Measurements from ENCODE around the gene SLC25A30.
"Not testable (repeated sequence)": the region's sequence is repeated elsewhere in the genome, so short reads cannot be mapped to it uniquely, and the experiment has no call there.

The SLC25A30 gene

DNA sequence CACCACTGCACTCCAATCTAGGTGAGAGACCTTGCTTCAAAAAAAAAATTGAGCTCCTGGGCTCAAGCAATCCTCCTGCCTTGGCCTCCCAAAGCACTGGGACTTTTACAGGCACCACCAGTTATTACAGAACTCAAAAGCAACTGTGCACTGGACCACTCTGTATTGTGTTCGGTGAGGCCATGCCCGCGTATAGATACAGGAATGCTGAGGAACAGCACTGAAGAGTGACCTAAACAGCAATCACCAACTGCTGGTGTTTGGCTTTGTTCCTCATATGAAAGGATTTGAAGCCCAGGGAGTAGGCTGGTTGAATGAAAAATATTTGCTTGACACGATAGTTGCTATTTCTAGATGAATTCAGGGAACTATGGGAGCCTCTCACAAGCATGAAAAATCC lies 29.5 kb downstream of the SLC25A30 start:
- no peak for DNase-seq

DNA sequence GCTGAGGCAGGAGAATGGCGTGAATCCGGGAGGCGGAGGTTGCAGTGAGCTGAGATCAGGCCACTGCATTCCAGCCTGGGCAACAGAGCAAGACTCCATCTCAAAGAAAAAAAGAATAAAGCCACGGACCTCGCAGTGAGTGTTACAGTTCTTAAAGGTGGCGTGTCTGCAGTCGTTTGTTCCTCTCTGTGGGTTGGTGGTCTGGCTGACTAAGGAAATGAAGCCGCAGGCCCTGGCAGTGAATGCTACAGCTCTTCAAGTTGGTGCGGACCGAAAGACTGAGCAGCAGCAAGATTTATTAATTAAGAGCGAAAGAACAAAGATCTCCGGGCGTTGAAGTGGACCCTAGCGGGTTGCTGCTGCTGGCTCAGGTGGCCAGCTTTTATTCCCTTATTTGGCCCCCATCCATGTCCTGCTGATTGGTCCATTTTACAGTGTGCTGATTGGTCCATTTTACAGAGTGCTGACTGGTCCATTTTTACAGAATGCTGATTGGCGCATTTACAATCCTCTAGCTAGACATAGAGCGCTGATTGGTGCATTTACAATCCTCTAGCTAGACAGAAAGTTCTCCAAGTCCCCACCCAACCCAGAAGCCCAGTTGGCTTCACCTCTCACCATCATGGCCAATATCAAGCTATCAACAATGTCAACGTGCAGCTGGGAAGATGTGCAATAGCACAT lies 31.1 kb downstream of the SLC25A30 start:
- not testable (repeated sequence) for DNase-seq

- no peak for DNase-seq
Observed at GRCh38 chr13:45385907-45386553, 32.1 kb downstream of the SLC25A30 start.

DNA sequence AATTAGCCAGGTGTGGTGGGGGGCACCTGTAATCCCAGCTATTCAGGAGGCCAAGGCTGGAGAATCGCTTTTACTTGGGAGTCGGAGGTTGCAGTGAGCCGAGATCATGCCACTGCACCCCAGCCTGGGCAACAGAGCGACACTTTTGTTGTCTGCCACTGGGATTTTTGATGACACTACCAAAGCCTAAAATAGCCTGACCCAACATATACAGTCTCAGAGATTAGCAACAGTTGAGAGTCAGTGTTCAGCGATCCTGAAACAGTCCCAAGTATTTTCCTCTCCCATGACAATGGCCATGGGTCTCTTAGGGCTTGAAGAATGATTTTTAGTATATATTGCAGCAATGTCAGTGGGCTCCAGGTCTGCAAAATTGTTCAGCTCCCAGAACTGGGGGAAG lies 32.9 kb downstream of the SLC25A30 start:
- no peak for DNase-seq

DNA sequence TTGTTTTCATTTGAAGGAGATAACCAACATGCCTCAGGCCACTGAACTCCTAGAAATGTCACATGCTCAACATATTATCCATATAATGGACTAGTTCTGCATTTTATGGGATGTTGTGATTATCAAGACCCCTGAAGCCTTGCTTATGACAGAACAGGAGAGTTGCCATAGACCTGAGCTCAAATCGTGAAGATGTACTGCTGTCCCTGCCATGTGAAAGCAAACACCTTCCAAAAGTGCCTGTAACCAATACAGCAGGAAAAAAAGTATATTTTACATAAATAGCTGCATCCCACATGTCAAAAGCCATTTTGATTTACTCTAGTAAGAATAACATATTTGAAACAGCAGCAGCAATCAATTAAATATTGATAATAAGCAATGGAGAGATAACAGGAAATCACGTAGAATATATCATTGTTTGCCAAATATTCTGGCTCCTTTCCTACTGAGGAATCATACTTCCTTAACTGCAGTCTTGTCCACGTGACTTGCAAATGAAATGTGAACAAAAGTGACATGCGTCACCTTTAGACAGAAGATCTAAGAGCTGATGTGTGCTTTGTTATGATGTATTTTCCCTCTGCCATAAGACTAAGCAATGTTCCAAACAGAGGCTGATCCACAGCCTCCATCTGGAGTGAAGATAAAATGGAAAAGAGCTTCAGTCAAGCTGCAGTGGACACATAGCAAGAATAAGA lies 33.5 kb downstream of the SLC25A30 start:
- no peak for DNase-seq

DNA sequence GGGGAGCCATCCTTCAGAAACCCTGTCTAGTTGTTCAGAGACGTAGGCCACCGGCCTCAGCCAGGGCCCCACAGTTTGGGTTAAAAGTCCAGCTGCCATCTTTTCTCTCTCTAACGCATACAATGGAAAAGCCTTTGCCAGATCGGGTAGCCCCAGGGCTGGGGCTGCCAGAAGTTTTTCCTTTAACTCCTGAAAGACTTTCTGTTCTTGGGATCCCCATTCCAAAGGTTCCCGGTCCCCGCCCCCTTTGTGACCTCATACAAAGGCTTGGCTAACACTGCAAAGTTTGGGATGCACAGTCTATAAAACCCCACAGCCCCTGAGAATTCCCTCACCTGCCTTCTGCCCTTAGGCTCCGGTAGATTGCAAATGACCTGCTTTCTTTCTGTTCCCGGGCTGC lies 35.4 kb downstream of the SLC25A30 start:
- DNase-seq: not testable (repeated sequence)

DNA sequence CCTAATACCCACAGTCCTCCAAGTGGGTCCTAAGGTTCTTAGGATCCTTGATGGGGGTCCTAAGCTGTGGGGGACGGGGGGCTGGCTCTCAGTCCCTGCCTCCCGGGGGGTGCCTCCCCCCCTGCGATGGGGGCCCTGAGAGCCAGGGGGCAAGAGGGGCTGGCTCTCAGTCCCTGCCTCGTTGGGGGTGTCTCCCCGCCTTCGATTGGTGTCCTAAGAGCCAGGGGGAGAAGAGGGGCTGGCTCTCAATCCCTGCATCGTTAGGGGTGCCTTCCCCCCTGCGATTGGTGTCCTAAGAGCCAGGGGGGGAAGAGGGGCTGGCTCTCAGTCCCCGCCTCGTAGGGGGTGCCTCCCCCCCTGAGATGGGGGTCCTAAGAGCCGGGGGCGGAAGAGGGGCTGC lies 37.0 kb downstream of the SLC25A30 start:
- no peak for DNase-seq

DNA sequence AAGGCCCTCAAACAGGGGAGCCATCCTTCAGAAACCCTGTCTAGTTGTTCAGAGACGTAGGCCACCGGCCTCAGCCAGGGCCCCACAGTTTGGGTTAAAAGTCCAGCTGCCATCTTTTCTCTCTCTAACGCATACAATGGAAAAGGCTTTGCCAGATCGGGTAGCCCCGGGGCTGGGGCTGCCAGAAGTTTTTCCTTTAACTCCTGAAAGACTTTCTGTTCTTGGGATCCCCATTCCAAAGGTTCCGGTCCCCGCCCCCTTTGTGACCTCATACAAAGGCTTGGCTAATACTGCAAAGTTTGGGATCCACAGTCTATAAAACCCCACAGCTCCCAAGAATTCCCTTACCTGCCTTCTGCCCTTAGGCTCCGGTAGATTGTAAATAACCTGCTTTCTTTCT lies 37.5 kb downstream of the SLC25A30 start:
- not testable (repeated sequence) for DNase-seq

DNA sequence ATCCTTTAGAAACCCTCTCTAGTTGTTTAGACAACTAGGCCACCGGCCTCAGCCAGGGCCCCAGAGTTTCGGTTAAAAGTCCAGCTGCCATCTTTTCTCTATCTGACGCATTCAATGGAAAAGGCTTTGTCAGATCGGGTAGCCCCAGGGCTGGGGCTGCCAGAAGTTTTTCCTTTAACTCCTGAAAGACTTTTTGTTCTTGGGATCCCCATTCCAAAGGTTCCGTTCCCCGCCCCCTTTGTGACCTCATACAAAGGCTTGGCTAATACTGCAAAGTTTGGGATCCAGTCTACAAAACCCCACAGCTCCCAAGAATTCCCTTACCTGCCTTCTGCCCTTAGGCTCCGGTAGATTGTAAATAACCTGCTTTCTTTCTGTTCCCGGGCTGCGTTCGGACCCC lies 38.7 kb downstream of the SLC25A30 start:
- DNase-seq: not testable (repeated sequence)

- DNase-seq: not testable (repeated sequence)
Observed at GRCh38 chr13:45378786-45379185, 39.4 kb downstream of the SLC25A30 start.

DNA sequence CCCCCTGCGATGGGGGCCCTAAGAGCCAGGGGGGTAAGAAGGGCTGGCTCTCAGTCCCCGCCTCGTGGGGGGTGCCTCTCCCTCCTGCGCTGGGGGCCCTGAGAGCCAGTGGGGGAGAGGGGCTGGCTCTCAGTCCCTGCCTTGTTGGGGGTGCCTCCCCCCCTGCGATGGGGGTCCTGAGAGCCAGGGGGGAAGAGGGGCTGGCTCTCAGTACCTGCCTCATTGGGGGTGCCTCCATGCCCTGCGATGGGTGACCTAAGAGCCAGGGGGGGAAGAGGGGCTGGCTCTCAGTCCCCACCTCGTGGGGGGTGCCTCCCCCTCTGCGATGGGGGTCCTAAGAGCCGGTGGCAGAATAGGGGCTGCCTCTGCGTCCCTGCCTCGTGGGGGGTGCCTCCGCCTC lies 40.9 kb downstream of the SLC25A30 start:
- not testable (repeated sequence) for DNase-seq

DNA sequence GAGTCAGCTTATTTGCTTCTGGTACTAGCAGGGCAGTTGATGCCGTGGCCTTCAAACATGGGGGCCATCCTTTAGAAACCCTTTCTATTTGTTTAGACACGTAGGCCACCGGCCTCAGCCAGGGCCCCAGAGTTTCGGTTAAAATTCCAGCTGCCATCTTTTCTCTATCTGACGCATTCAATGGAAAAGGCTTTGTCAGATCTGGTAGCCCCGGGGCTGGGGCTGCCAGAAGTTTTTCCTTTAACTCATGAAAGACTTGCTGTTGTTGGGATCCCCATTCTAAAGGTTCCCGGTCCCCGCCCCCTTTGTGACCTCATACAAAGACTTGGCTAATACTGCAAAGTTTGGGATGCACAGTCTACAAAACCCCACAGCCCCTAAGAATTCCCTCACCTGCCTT lies 41.5 kb downstream of the SLC25A30 start:
- DNase-seq: not testable (repeated sequence)

DNA sequence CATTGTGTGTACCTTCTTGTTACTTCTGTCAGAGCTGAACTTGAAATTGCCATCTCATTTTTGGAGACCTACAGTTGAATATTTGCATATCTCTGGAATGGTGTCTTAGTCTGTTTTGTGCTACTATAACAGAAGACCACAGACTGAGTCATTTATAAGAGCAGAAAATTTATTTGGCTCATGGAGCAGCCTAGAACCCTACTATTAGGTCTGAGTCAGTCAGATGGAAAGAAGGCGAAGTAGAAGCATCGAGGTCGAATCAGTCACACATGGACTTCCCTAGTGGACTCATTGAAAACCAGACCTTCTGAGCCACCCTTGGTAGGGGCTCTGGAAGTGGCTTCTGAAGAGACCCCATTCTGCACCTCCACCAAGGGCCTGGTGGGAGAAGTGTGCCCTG lies 43.3 kb downstream of the SLC25A30 start:
- no peak for DNase-seq

DNA sequence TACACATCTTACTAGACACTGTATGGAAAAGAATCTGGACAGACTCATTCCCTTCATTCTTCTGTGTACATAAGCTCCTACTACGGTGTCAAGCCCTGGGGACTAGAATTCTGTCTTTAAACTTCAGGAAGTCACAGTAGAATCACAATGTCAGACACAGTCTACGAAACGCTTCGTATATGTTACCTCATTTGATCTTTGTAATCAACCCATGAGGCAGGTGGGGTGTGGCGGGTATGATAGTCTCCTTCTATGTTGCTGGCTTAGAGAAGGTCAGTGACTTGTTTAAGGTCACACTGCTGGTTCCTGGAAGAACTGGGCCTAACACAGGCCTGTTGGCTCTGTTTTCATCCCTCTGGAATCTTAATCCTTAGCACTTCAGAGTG lies 45.0 kb downstream of the SLC25A30 start:
- no peak for DNase-seq

DNA sequence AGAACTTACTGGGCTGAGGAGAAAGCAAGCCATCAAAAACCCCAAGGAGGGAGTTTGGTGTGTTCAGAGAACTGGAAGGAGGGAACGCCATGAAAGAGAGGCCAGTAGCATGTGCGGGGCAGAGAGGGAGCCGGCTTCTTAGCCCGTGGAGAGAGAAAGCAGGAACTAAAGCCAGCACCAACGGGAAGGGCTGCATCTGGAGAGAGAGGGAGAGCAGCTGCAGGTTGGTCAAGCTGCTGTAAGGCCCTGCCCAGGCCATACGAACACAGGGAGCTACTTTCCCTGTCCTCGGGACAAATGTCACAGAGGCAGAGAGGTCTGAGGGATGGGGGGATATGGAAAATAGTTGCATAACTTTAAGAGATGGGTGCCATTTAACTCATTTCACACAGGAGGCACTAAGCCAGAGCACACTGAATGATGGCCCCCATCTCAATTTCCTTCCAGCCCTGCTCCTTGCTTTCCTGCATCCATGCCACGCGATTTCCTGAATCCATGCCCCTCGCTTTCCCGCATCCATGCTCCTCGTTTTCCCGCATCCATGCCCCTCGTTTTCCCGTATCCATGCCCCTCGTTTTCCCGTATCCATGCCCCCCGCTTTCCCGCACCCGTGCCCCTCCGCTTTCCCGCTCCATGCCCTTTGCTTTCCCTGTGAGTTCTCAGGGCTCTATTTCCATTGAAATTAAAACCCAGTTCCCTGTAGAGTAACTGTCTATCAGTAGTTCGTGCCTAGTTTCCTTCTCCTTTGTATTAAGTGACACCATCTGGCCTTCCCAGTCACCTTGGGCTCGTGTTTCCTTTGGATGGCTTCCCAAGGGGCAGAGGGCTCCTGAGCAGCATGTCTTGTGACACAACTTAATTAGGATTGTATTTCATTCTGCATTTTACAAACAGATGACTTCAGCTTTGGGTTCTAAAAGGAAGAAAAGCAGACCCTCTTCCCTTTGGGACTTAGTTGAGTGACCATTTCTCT lies 45.7 kb downstream of the SLC25A30 start:
- DNase-seq: no peak

GRCh38 chr13:45370922-45371406 lies 47.2 kb downstream of the SLC25A30 start:
- no peak for DNase-seq

DNA sequence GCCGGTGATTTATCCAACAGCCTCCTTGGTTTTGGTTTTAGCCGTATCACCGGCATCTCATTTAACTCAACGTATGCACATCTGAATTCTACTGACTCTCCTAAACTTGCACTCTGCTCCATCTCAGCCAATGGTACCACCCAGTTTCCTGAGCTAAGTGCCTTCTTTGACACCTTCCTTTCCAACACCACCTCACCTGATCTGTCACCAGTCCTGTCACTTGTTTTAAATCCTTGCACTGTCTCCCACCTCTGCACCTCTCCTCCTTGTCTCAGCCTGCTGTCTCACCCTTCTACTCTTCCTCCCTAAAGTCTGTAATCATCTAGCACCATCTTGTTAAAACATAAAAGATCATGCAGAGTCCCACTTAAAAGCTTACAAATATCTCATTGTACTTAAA lies 49.1 kb downstream of the SLC25A30 start:
- no peak for DNase-seq

DNA sequence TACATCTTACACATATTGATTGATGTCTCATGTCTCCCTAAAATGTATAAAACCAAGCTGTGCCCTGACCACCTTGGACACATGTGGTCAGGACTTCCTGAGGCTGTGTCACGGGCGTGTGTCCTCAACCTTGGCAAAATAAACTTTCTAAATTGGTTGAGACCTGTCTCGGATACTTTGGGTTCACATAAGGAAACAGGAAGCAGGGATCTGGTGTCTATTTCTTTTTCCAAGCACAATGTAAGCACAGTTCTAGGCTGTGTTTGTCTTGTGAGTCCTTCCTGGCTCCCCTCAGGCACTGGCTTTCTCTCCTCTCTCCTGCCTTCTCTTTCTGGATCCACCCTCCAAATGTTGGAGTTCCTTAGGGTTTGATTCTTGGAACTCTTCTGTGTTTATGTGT lies 49.6 kb downstream of the SLC25A30 start:
- no peak for DNase-seq

GRCh38 chr13:45368005-45368404 lies 50.2 kb downstream of the SLC25A30 start:
- no peak for DNase-seq

DNA sequence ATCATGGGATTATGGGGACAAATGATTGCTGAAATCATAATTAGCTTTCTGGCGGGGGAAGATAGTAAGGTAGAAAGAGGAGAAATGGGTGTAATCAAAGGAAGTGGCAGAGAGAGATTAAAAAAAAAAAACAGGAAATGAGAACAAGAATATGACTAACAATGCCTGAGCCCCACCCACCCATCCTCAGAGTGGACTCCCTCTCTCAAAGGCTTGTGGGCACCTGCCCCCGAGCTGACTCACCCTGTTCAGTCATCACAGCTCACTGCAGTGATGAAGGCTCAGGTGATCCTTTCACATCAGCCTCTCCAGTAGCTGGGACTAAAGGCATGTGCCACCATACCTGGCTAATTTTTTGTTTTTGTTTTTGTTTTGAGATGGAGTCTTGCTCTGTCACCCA lies 50.8 kb downstream of the SLC25A30 start:
- no peak for DNase-seq

- no peak for DNase-seq
Observed at GRCh38 chr13:45365558-45365885, 52.7 kb downstream of the SLC25A30 start.

DNA sequence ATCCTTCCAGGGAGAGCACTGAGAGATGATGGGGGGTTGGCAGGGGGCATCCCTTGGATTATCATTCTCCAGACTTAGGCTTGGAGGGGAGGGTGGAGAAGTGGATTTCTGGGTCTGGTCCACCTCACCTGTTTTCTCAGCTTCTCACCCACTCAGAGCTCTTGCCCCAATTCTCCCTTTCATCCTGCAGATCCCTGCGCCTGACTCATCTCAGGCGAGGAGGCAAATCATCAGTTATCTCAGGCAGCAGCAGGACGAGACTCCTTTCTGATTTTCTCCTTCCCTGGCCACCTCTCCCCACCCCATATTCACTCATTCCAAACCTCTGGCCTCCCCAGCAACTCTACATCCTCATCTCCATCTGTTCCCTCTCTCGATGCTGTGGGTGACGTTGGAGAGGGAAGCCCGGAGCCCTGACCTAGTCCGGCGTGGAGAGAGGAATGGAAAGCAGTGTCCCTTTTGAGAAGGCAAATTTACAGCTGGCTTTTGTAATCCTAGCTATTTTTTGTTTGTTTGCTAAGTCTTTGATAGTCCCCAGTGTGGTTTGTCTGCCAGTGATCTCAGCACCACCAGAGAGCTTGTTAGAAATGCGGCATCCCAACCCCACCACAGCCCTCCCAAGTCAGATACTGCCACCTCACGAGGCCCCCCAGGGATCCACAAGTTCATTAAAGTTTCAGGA lies 53.2 kb downstream of the SLC25A30 start:
- DNase-seq: no peak
